NCI-H2196 (cell line): ENCODE measurements around the gene NDUFA11.
A peak's percentile ranks its signal among the peaks of the same experiment; 100 is the strongest.

Experiments
- DNase-seq: peaks from one replicate; lab custom pipeline; 2025; ENCODE audit not compliant: unreplicated experiment; lab: John Stamatoyannopoulos, UW

The NDUFA11 gene

GRCh38 chr19:5903624-5904351, at the start of gene NDUFA11:
TSS of gene NDUFA11 (minus strand) at chr19:5903790. CDS start at chr19:5903708, 82 bp downstream.
- DNase-seq: peak; percentile 97

GRCh38 chr19:5953030-5953589, 49.5 kb upstream of the NDUFA11 start:
- DNase-seq: no peak

- DNase-seq: no peak
Observed at GRCh38 chr19:5952193-5953029, 48.8 kb upstream of the NDUFA11 start.

GRCh38 chr19:5951338-5951861, 47.8 kb upstream of the NDUFA11 start:
- no peak for DNase-seq

GRCh38 chr19:5950741-5951140, 47.2 kb upstream of the NDUFA11 start:
- no peak for DNase-seq

GRCh38 chr19:5949792-5950305, 46.3 kb upstream of the NDUFA11 start:
- DNase-seq: peak; percentile 84

- no peak for DNase-seq
Observed at GRCh38 chr19:5948752-5949564, 45.4 kb upstream of the NDUFA11 start.

GRCh38 chr19:5947435-5947834, 43.8 kb upstream of the NDUFA11 start:
- no peak for DNase-seq

GRCh38 chr19:5943623-5944022, 40.0 kb upstream of the NDUFA11 start:
- DNase-seq: no peak

GRCh38 chr19:5943045-5943444, 39.5 kb upstream of the NDUFA11 start:
- no peak for DNase-seq

- no peak for DNase-seq
Observed at GRCh38 chr19:5941673-5942072, 38.1 kb upstream of the NDUFA11 start.

GRCh38 chr19:5940260-5941208, 36.9 kb upstream of the NDUFA11 start:
- DNase-seq: no peak

GRCh38 chr19:5937550-5937949, 34.0 kb upstream of the NDUFA11 start:
- DNase-seq: no peak

GRCh38 chr19:5936292-5936592, 32.7 kb upstream of the NDUFA11 start:
- DNase-seq: no peak

GRCh38 chr19:5935473-5936291, 32.1 kb upstream of the NDUFA11 start:
- DNase-seq: no peak

GRCh38 chr19:5934774-5935472, 31.3 kb upstream of the NDUFA11 start:
- DNase-seq: no peak

GRCh38 chr19:5934069-5934401, 30.4 kb upstream of the NDUFA11 start:
- DNase-seq: no peak

- no peak for DNase-seq
Observed at GRCh38 chr19:5933391-5934068, 29.9 kb upstream of the NDUFA11 start.
